ENCODE measurements around the gene KAT8. TPM values are rescaled to one million over a fixed set of nuclear protein-coding genes. Genes with fewer than 3 reads are reported as not detected.
A peak's percentile ranks its signal among the peaks of the same experiment; 100 is the strongest.

The KAT8 gene
- total and polyA plus RNA-seq, 2 of the 13 experiments (the other 11 are each of a cell fraction or from before 2014, with no cell fraction given) = 79.0 to 84.2 TPM

DNA sequence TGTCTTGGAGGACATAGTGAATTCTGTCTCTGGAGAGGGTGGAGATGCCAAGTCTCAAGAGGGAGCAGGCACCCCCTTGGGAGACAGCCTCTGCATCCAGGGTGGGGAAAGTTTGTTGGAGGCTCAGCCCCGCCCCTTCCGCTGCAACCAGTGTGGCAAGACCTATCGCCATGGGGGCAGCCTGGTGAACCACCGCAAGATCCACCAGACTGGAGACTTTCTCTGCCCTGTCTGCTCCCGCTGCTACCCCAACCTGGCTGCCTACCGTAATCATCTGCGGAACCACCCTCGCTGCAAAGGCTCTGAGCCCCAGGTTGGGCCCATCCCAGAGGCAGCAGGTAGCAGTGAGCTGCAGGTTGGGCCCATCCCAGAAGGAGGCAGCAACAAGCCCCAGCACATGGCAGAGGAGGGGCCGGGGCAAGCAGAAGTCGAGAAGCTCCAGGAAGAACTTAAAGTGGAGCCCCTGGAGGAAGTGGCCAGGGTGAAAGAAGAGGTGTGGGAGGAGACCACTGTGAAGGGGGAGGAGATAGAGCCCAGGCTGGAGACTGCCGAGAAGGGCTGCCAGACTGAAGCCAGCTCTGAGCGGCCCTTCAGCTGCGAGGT lies 38.0 kb upstream of the KAT8 start:
- DNase-seq (ENCODE audit: low spot score) = no peak
- H3K79me2 ChIP-seq (ENCODE audit: insufficient read depth, low read length) = peaks cover 19% of the 10 kb centered on the region
- H2AFZ ChIP-seq (ENCODE audit: low read length) = no peak overlapping the region
- H3K27me3 ChIP-seq (ENCODE audit: control insufficient read depth in 1 of 2, insufficient read depth in 2 of 2, low read length in 2 of 2) = no peaks in the 10 kb centered on the region
- no peak overlapping the region for H3K4me2 ChIP-seq (ENCODE audit: low read depth, low read length)
- no TSS peak for BruUV-seq (replicated peaks)
- peaks cover 10% of the 10 kb centered on the region for H3K4me1 ChIP-seq (ENCODE audit: insufficient read depth, low read length)
- ChIA-PET CTCF (ENCODE audit: low intra/inter-chr PET ratio, low total read pairs) (no interaction called here), POLR2A (interaction anchor here (2.2 kb wide), 1 partner anchor 13 kb away, joined by 6 read pairs; no protein-coding TSS in a partner anchor)
- H3K36me3 ChIP-seq (replicated peaks in 1 of 2; ENCODE audit: control insufficient read depth in 1 of 2, insufficient read depth in 2 of 2, low read length in 2 of 2) = peaks cover 30 to 53% of the 10 kb centered on the region in 2 experiments
- no peaks in the 10 kb centered on the region for H3K9me3 ChIP-seq (ENCODE audit: low read length)
- ATAC-seq = no peak
- 92% methylated on average over 13 of the region's 13 CpGs for WGBS (ENCODE audit: low lambda C conversion rate)
- intact Hi-C loops (cut with micrococcal nuclease; ENCODE audit: unreplicated experiment) = no loop called here
- no peak overlapping the region for H3K4me3 ChIP-seq (replicated peaks in 1 of 3; ENCODE audit: insufficient read depth in 1 of 3, low read depth in 2 of 3, low read length in 3 of 3)
- FAIRE-seq = no peak
- H3K9ac ChIP-seq (ENCODE audit: insufficient read depth, low read depth, low read length) = no peak overlapping the region
- H4K20me1 ChIP-seq (ENCODE audit: insufficient read depth, low read length) = no peaks in the 10 kb centered on the region
- no peak overlapping the region for H3K27ac ChIP-seq (ENCODE audit: extremely low read length, insufficient read depth, low read length)
- in situ Hi-C loops (cut with HindIII; ENCODE audit: extremely low pct_ligation_motif_present, low pct_unique_long_range_greater_than_20kb) = no loop called here
- TF ChIP-seq HHEX (CRISPR knock-in tag; IDR thresholded peaks at IDR 0.05) (no peak), ZNF121 (CRISPR knock-in tag; IDR thresholded peaks at IDR 0.05) (no peak), SRSF4 (IDR thresholded peaks at IDR 0.05; ENCODE audit: low read depth, low read length, poor library complexity, severe bottlenecking) (no peak), ZNF143 (CRISPR knock-in tag; IDR thresholded peaks at IDR 0.05) (no peak), POLR2G (IDR thresholded peaks at IDR 0.05; ENCODE audit: low read depth, low read length) (peak; percentile 19; the same call in 1 of the 2 replicates), GABPA (IDR thresholded peaks at IDR 0.05; ENCODE audit: low read depth, low read length) (no peak), GABPA (CRISPR knock-in tag; IDR thresholded peaks at IDR 0.05; ENCODE audit: low read depth) (no peak), IKZF1 (IDR thresholded peaks at IDR 0.05) (no peak), SALL1 (CRISPR knock-in tag; IDR thresholded peaks at IDR 0.05) (no peak), NR2F2 (IDR thresholded peaks at IDR 0.05; ENCODE audit: borderline replicate concordance, low read depth) (no peak), KMT2A (CRISPR knock-in tag; IDR thresholded peaks at IDR 0.05) (no peak), BHLHE40 (IDR thresholded peaks at IDR 0.05; ENCODE audit: low read length) (no peak), ZNF589 (CRISPR knock-in tag; conservative IDR thresholded peaks at IDR 0.05) (0 out of 2 replicates have a peak, but pooled peaks have one; percentile 31), ZBTB20 (CRISPR knock-in tag; IDR thresholded peaks at IDR 0.05; ENCODE audit: borderline replicate concordance, low read depth) (no peak), ZNF567 (CRISPR knock-in tag; IDR thresholded peaks at IDR 0.05; ENCODE audit: borderline replicate concordance) (no peak), ZNF432 (CRISPR knock-in tag; IDR thresholded peaks at IDR 0.05; ENCODE audit: borderline replicate concordance) (no peak), TCF7 (IDR thresholded peaks at IDR 0.05; ENCODE audit: low read depth) (no peak), ZBTB21 (CRISPR knock-in tag; IDR thresholded peaks at IDR 0.05) (no peak)
- TF ChIP-seq, protein P1, sequence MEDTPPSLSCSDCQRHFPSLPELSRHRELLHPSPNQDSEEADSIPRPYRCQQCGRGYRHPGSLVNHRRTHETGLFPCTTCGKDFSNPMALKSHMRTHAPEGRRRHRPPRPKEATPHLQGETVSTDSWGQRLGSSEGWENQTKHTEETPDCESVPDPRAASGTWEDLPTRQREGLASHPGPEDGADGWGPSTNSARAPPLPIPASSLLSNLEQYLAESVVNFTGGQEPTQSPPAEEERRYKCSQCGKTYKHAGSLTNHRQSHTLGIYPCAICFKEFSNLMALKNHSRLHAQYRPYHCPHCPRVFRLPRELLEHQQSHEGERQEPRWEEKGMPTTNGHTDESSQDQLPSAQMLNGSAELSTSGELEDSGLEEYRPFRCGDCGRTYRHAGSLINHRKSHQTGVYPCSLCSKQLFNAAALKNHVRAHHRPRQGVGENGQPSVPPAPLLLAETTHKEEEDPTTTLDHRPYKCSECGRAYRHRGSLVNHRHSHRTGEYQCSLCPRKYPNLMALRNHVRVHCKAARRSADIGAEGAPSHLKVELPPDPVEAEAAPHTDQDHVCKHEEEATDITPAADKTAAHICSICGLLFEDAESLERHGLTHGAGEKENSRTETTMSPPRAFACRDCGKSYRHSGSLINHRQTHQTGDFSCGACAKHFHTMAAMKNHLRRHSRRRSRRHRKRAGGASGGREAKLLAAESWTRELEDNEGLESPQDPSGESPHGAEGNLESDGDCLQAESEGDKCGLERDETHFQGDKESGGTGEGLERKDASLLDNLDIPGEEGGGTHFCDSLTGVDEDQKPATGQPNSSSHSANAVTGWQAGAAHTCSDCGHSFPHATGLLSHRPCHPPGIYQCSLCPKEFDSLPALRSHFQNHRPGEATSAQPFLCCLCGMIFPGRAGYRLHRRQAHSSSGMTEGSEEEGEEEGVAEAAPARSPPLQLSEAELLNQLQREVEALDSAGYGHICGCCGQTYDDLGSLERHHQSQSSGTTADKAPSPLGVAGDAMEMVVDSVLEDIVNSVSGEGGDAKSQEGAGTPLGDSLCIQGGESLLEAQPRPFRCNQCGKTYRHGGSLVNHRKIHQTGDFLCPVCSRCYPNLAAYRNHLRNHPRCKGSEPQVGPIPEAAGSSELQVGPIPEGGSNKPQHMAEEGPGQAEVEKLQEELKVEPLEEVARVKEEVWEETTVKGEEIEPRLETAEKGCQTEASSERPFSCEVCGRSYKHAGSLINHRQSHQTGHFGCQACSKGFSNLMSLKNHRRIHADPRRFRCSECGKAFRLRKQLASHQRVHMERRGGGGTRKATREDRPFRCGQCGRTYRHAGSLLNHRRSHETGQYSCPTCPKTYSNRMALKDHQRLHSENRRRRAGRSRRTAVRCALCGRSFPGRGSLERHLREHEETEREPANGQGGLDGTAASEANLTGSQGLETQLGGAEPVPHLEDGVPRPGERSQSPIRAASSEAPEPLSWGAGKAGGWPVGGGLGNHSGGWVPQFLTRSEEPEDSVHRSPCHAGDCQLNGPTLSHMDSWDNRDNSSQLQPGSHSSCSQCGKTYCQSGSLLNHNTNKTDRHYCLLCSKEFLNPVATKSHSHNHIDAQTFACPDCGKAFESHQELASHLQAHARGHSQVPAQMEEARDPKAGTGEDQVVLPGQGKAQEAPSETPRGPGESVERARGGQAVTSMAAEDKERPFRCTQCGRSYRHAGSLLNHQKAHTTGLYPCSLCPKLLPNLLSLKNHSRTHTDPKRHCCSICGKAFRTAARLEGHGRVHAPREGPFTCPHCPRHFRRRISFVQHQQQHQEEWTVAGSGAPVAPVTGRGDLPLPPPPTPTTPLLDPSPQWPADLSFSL (CRISPR knock-in tag; IDR thresholded peaks at IDR 0.05) = no peak
- TF ChIP-seq, protein P2, sequence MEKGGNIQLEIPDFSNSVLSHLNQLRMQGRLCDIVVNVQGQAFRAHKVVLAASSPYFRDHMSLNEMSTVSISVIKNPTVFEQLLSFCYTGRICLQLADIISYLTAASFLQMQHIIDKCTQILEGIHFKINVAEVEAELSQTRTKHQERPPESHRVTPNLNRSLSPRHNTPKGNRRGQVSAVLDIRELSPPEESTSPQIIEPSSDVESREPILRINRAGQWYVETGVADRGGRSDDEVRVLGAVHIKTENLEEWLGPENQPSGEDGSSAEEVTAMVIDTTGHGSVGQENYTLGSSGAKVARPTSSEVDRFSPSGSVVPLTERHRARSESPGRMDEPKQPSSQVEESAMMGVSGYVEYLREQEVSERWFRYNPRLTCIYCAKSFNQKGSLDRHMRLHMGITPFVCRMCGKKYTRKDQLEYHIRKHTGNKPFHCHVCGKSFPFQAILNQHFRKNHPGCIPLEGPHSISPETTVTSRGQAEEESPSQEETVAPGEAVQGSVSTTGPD (CRISPR knock-in tag; IDR thresholded peaks at IDR 0.05) = no peak

Data from HepG2 (cell line).